ENCODE measurements around the gene SLC38A9.
"Not testable (repeated sequence)": the region's sequence is repeated elsewhere in the genome, so short reads cannot be mapped to it uniquely, and the experiment has no call there.

The SLC38A9 gene

GRCh38 chr5:55720188-55720703 lies 8.1 kb upstream of the SLC38A9 start:
- peaks cover 11% of the 10 kb centered on the region for H3K4me1 Mint-ChIP-seq (ENCODE audit: low read depth)
- no peak for DNase-seq (ENCODE audit: low spot score)
- H3K27ac Mint-ChIP-seq, result no peak overlapping the region
- H3K36me3 Mint-ChIP-seq (ENCODE audit: low read depth), result peaks cover 5% of the 10 kb centered on the region
- H3K9me3 Mint-ChIP-seq, result peaks cover 14% of the 10 kb centered on the region
- no peak overlapping the region for H3K4me3 Mint-ChIP-seq
- H3K27me3 Mint-ChIP-seq (ENCODE audit: low read depth), result no peaks in the 10 kb centered on the region

- H3K9me3 Mint-ChIP-seq, result peaks cover 15% of the 10 kb centered on the region
- DNase-seq (ENCODE audit: low spot score); H3K4me3 Mint-ChIP-seq; H3K27ac Mint-ChIP-seq; H3K4me1 Mint-ChIP-seq (ENCODE audit: low read depth); H3K36me3 Mint-ChIP-seq (ENCODE audit: low read depth); H3K27me3 Mint-ChIP-seq (ENCODE audit: low read depth): not testable (repeated sequence)
Observed at GRCh38 chr5:55719026-55719425, 6.9 kb upstream of the SLC38A9 start.

- no peak overlapping the region for H3K27ac Mint-ChIP-seq
- no peak for DNase-seq (ENCODE audit: low spot score)
- H3K4me3 Mint-ChIP-seq, result no peak overlapping the region
- H3K4me1 Mint-ChIP-seq (ENCODE audit: low read depth), result peaks cover 15% of the 10 kb centered on the region
- no peaks in the 10 kb centered on the region for H3K27me3 Mint-ChIP-seq (ENCODE audit: low read depth)
- H3K9me3 Mint-ChIP-seq, result peaks cover 15% of the 10 kb centered on the region
- peaks cover 5% of the 10 kb centered on the region for H3K36me3 Mint-ChIP-seq (ENCODE audit: low read depth)
Observed at GRCh38 chr5:55715519-55716078, 3.5 kb upstream of the SLC38A9 start.

GRCh38 chr5:55714749-55715148 lies 2.6 kb upstream of the SLC38A9 start:
- Mint-ChIP-seq H3K9me3 (peaks cover 15% of the 10 kb centered on the region), H3K27ac (no peak overlapping the region), H3K36me3 (ENCODE audit: low read depth) (peaks cover 5% of the 10 kb centered on the region), H3K4me1 (ENCODE audit: low read depth) (peaks cover 13% of the 10 kb centered on the region), H3K27me3 (ENCODE audit: low read depth) (no peaks in the 10 kb centered on the region), H3K4me3 (no peak overlapping the region)
- DNase-seq (ENCODE audit: low spot score), result no peak

GRCh38 chr5:55714339-55714738 lies 2.2 kb upstream of the SLC38A9 start:
- Mint-ChIP-seq H3K9me3 (peaks cover 15% of the 10 kb centered on the region), H3K27me3 (ENCODE audit: low read depth) (no peaks in the 10 kb centered on the region), H3K27ac (no peak overlapping the region), H3K4me1 (ENCODE audit: low read depth) (peaks cover 13% of the 10 kb centered on the region), H3K36me3 (ENCODE audit: low read depth) (peaks cover 5% of the 10 kb centered on the region), H3K4me3 (no peak overlapping the region)
- DNase-seq (ENCODE audit: low spot score), result no peak

- Mint-ChIP-seq H3K27me3 (ENCODE audit: low read depth) (no peaks in the 10 kb centered on the region), H3K4me3 (no peak overlapping the region), H3K27ac (no peak overlapping the region), H3K36me3 (ENCODE audit: low read depth) (peaks cover 6% of the 10 kb centered on the region), H3K9me3 (peaks cover 11% of the 10 kb centered on the region), H3K4me1 (ENCODE audit: low read depth) (peaks cover 16% of the 10 kb centered on the region)
- DNase-seq (ENCODE audit: low spot score), result no peak
Observed at GRCh38 chr5:55713871-55714270, 1.7 kb upstream of the SLC38A9 start.

- DNase-seq (ENCODE audit: low spot score), result no peak
- Mint-ChIP-seq H3K4me3 (peak overlapping the region; percentile 99), H3K4me1 (ENCODE audit: low read depth) (peaks cover 29% of the 10 kb centered on the region), H3K27me3 (ENCODE audit: low read depth) (no peaks in the 10 kb centered on the region), H3K9me3 (peaks cover 5% of the 10 kb centered on the region), H3K27ac (peak overlapping the region; percentile 88), H3K36me3 (ENCODE audit: low read depth) (peaks cover 20% of the 10 kb centered on the region)
Observed at GRCh38 chr5:55711507-55712022, 559 bp downstream of the SLC38A9 start.

GRCh38 chr5:55708732-55709131 lies 3.4 kb downstream of the SLC38A9 start:
- peaks cover 30% of the 10 kb centered on the region for H3K36me3 Mint-ChIP-seq (ENCODE audit: low read depth)
- DNase-seq (ENCODE audit: low spot score), result no peak
- peak overlapping the region; percentile 14 for H3K4me3 Mint-ChIP-seq
- H3K27me3 Mint-ChIP-seq (ENCODE audit: low read depth), result no peaks in the 10 kb centered on the region
- no peak overlapping the region for H3K27ac Mint-ChIP-seq
- peaks cover 29% of the 10 kb centered on the region for H3K4me1 Mint-ChIP-seq (ENCODE audit: low read depth)
- no peaks in the 10 kb centered on the region for H3K9me3 Mint-ChIP-seq

- H3K27me3 Mint-ChIP-seq (ENCODE audit: low read depth), result no peaks in the 10 kb centered on the region
- peaks cover 27% of the 10 kb centered on the region for H3K4me1 Mint-ChIP-seq (ENCODE audit: low read depth)
- H3K9me3 Mint-ChIP-seq, result no peaks in the 10 kb centered on the region
- H3K36me3 Mint-ChIP-seq (ENCODE audit: low read depth), result peaks cover 43% of the 10 kb centered on the region
- no peak for DNase-seq (ENCODE audit: low spot score)
- no peak overlapping the region for H3K27ac Mint-ChIP-seq
- H3K4me3 Mint-ChIP-seq, result no peak overlapping the region
Observed at GRCh38 chr5:55706230-55706629, 5.9 kb downstream of the SLC38A9 start.

- Mint-ChIP-seq H3K4me3 (no peak overlapping the region), H3K27me3 (ENCODE audit: low read depth) (no peaks in the 10 kb centered on the region)
- DNase-seq (ENCODE audit: low spot score), result no peak
Observed at GRCh38 chr5:55702598-55703345, 9.4 kb downstream of the SLC38A9 start.

GRCh38 chr5:55701462-55702103 lies 10.5 kb downstream of the SLC38A9 start:
- peaks cover 39% of the 10 kb centered on the region for H3K36me3 Mint-ChIP-seq (ENCODE audit: low read depth)
- no peaks in the 10 kb centered on the region for H3K9me3 Mint-ChIP-seq
- peak overlapping the region; percentile 30 for H3K4me3 Mint-ChIP-seq

More at GRCh38 chr5:55702598-55703345, 9.4 kb downstream of the SLC38A9 start:
- H3K27ac Mint-ChIP-seq, result no peak overlapping the region
- H3K36me3 Mint-ChIP-seq (ENCODE audit: low read depth), result peaks cover 41% of the 10 kb centered on the region
- H3K4me1 Mint-ChIP-seq (ENCODE audit: low read depth), result peaks cover 29% of the 10 kb centered on the region
- H3K9me3 Mint-ChIP-seq, result no peaks in the 10 kb centered on the region

GRCh38 chr5:55700745-55701144 lies 11.4 kb downstream of the SLC38A9 start:
- Mint-ChIP-seq H3K4me3 (no peak overlapping the region), H3K27ac (no peak overlapping the region), H3K27me3 (ENCODE audit: low read depth) (no peaks in the 10 kb centered on the region), H3K36me3 (ENCODE audit: low read depth) (peaks cover 35% of the 10 kb centered on the region), H3K4me1 (ENCODE audit: low read depth) (peaks cover 19% of the 10 kb centered on the region), H3K9me3 (no peaks in the 10 kb centered on the region)
- no peak for DNase-seq (ENCODE audit: low spot score)

More at GRCh38 chr5:55701462-55702103, 10.5 kb downstream of the SLC38A9 start:
- no peak overlapping the region for H3K27ac Mint-ChIP-seq
- DNase-seq (ENCODE audit: low spot score), result no peak
- H3K4me1 Mint-ChIP-seq (ENCODE audit: low read depth), result peaks cover 21% of the 10 kb centered on the region
- no peaks in the 10 kb centered on the region for H3K27me3 Mint-ChIP-seq (ENCODE audit: low read depth)

- no peak for DNase-seq (ENCODE audit: low spot score)
- Mint-ChIP-seq H3K4me3 (no peak overlapping the region), H3K4me1 (ENCODE audit: low read depth) (peaks cover 20% of the 10 kb centered on the region)
Observed at GRCh38 chr5:55699041-55699688, 13.0 kb downstream of the SLC38A9 start.

More at GRCh38 chr5:55699041-55699688, 13.0 kb downstream of the SLC38A9 start:
- no peak overlapping the region for H3K27ac Mint-ChIP-seq
- no peaks in the 10 kb centered on the region for H3K27me3 Mint-ChIP-seq (ENCODE audit: low read depth)
- no peaks in the 10 kb centered on the region for H3K9me3 Mint-ChIP-seq
- H3K36me3 Mint-ChIP-seq (ENCODE audit: low read depth), result peaks cover 37% of the 10 kb centered on the region

All from T-helper 2 cell treated with Interferon-gamma antibody and Interleukin-4, amounts not matched to agents 5 μg/mL and 100 μg/mL, for 36 hours (primary cell).